GM23338 (cell line): Measurements from ENCODE around the gene CSTF1. TPM values are rescaled to one million over a fixed set of nuclear protein-coding genes. Genes with fewer than 3 reads are reported as not detected.

Source experiments
- ATAC-seq: fragments of 200-7000 bp; cut with Tn5 transposase; 3 replicates; pipeline ENCODE4 v1.9.1; 2020
- DNase-seq: peaks from one replicate; pipeline ENCODE4 v3.0.0-alpha.2; 2015; ENCODE audit warnings: low spot score
- H2AFZ ChIP-seq: fragments of 200-600 bp; sonication (generic); 2 replicates; pipeline ENCODE4 v1.8.0; 2016; ENCODE audit warnings: antibody characterized with exemption, mild to moderate bottlenecking, moderate library complexity
- H3F3A ChIP-seq: fragments of 200-600 bp; sonication (generic); replicated peaks from 2 replicates; pipeline ENCODE4 v1.8.0; 2017; ENCODE audit warnings: antibody characterized with exemption, mixed run types, low read depth
- H3K27ac ChIP-seq: fragments of 200-600 bp; sonication (generic); 2 replicates; pipeline ENCODE4 v1.6.1; 2016; ENCODE audit warnings: low read depth
- H3K27me3 ChIP-seq: fragments of 200-600 bp; sonication (generic); 2 replicates; pipeline ENCODE4 v1.8.0; 2016; ENCODE audit warnings: mild to moderate bottlenecking, mixed run types, moderate library complexity; ENCODE audit not compliant: insufficient read depth
- H3K36me3 ChIP-seq: fragments of 200-600 bp; sonication (generic); 2 replicates; pipeline ENCODE4 v1.8.0; 2016; ENCODE audit warnings: mild to moderate bottlenecking; ENCODE audit not compliant: insufficient read depth
- H3K4me1 ChIP-seq: fragments of 200-600 bp; sonication (generic); 2 replicates; pipeline ENCODE4 v1.8.0; 2016; ENCODE audit warnings: mild to moderate bottlenecking, moderate library complexity; ENCODE audit not compliant: insufficient read depth
- H3K4me2 ChIP-seq: fragments of 200-600 bp; sonication (generic); 2 replicates; pipeline ENCODE4 v1.7.1; 2017; ENCODE audit warnings: mixed run types
- H3K4me3 ChIP-seq: fragments of 200-600 bp; sonication (generic); 2 replicates; pipeline ENCODE4 v1.6.1; 2016; ENCODE audit warnings: mixed run types
- H3K79me2 ChIP-seq: fragments of 200-600 bp; sonication (generic); replicated peaks from 2 replicates; pipeline ENCODE4 v1.8.0; 2017; ENCODE audit warnings: mild to moderate bottlenecking; ENCODE audit not compliant: insufficient read depth
- H3K9me2 ChIP-seq: fragments of 200-600 bp; sonication (generic); 2 replicates; pipeline ENCODE4 v1.8.0; 2017; ENCODE audit not compliant: insufficient read depth
- H4K20me1 ChIP-seq: fragments of 200-600 bp; sonication (generic); replicated peaks from 2 replicates; pipeline ENCODE4 v1.8.0; 2017; ENCODE audit warnings: mild to moderate bottlenecking; ENCODE audit not compliant: insufficient read depth
- H3K27ac Mint-ChIP-seq: 2 replicates; pipeline ENCODE4 v1.8.0; 2020; ENCODE audit warnings: inconsistent platforms, mild to moderate bottlenecking, moderate library complexity, mixed read lengths
- H3K27me3 Mint-ChIP-seq: 3 replicates; pipeline ENCODE4 v1.8.0; 2022; ENCODE audit warnings: low read depth, mild to moderate bottlenecking, moderate library complexity, mixed read lengths, inconsistent platforms; ENCODE audit not compliant: insufficient read depth, poor library complexity
- H3K36me3 Mint-ChIP-seq: 3 replicates; pipeline ENCODE4 v1.8.0; 2021; ENCODE audit warnings: low read depth, mild to moderate bottlenecking, inconsistent platforms, moderate library complexity, mixed read lengths
- H3K4me1 Mint-ChIP-seq: 3 replicates; pipeline ENCODE4 v1.8.0; 2020; ENCODE audit warnings: mild to moderate bottlenecking, inconsistent platforms, mixed read lengths
- H3K4me3 Mint-ChIP-seq: 3 replicates; pipeline ENCODE4 v1.8.0; 2021; ENCODE audit warnings: moderate library complexity, mild to moderate bottlenecking, inconsistent platforms, mixed read lengths
- H3K9me3 Mint-ChIP-seq: 3 replicates; pipeline ENCODE4 v1.8.0; 2020; ENCODE audit warnings: moderate library complexity, mild to moderate bottlenecking, inconsistent platforms, mixed read lengths
- CREB1 ChIP-seq: fragments of 250-450 bp; sonication (Bioruptor Pico); IDR thresholded peaks from 2 replicates; pipeline ENCODE4 v1.5.0; 2020; ENCODE audit warnings: low read depth, mild to moderate bottlenecking, moderate library complexity
- EZH2 ChIP-seq: fragments of 200-600 bp; sonication (generic); IDR thresholded peaks from one replicate; pipeline ENCODE4 v1.8.0; 2017; ENCODE audit warnings: antibody characterized with exemption, mild to moderate bottlenecking, low read depth; ENCODE audit not compliant: unreplicated experiment
- EZH2phosphoT487 ChIP-seq: fragments of 200-600 bp; sonication (generic); IDR thresholded peaks from one replicate; pipeline ENCODE4 v1.8.1; 2018; ENCODE audit warnings: antibody characterized with exemption; ENCODE audit not compliant: unreplicated experiment
- JUNB ChIP-seq: IDR thresholded peaks from one replicate; pipeline ENCODE4 v1.6.1; 2016; ENCODE audit warnings: antibody characterized with exemption; ENCODE audit not compliant: unreplicated experiment
- NANOG ChIP-seq: IDR thresholded peaks from 2 replicates; pipeline ENCODE4 v1.6.1; 2016; ENCODE audit warnings: antibody characterized with exemption, borderline replicate concordance
- POLR2AphosphoS5 ChIP-seq: IDR thresholded peaks from 2 replicates; pipeline ENCODE4 v1.6.1; 2016; ENCODE audit warnings: antibody characterized with exemption, low read depth
- STAT1 ChIP-seq: IDR thresholded peaks from one replicate; pipeline ENCODE4 v1.6.1; 2016; ENCODE audit warnings: antibody characterized with exemption; ENCODE audit not compliant: unreplicated experiment
- ZNF114 ChIP-seq: fragments of 250-450 bp; sonication (Bioruptor Pico); IDR thresholded peaks from 2 replicates; pipeline ENCODE4 v1.5.0; 2020; ENCODE audit warnings: mild to moderate bottlenecking, moderate library complexity
- ZNF331 ChIP-seq: fragments of 250-450 bp; sonication (Bioruptor Pico); IDR thresholded peaks from 2 replicates; pipeline ENCODE4 v1.5.0; 2020; ENCODE audit warnings: low read depth, mild to moderate bottlenecking, moderate library complexity
- polyA plus RNA-seq: library from polyadenylated mRNA; unstranded; fragments of >200 nt; fragmentation: Nextera tagmentation; extraction: Ambion mirVana; gene quantifications from 2 replicates; pipeline ENCODE4 v1.2.1, GENCODE V29; 2016
- total RNA-seq: library from RNA; depleted of rRNA; stranded (reverse); fragments of >200 nt; shearing (Covaris generic); gene quantifications from 2 replicates; pipeline ENCODE4 v1.2.3, GENCODE V29; 2014
- TF ChIP-seq, protein P1 (sequence below): IDR thresholded peaks from 2 replicates; pipeline ENCODE4 v1.6.1; 2016; ENCODE audit warnings: antibody characterized with exemption
- TF ChIP-seq, protein P2 (sequence below): IDR thresholded peaks from one replicate; pipeline ENCODE4 v1.6.1; 2018; ENCODE audit warnings: antibody characterized with exemption; ENCODE audit not compliant: unreplicated experiment
- TF ChIP-seq, protein P3 (sequence below), 2 experiments: fragments of 200-600 bp in 1 of 2; sonication (generic) in 1 of 2; conservative IDR thresholded peaks; 2 replicates each; pipeline versions ENCODE4 v1.5.1 to v1.6.1; 2016 to 2017; ENCODE audit warnings: antibody characterized with exemption in 2 of 2, low read depth in 2 of 2, mild to moderate bottlenecking in 2 of 2, moderate library complexity in 1 of 2
- TF ChIP-seq, protein P4 (sequence below): fragments of 250-450 bp; sonication (Bioruptor Pico); IDR thresholded peaks from 2 replicates; pipeline ENCODE4 v1.5.0; 2020; ENCODE audit warnings: mild to moderate bottlenecking, moderate library complexity

Gene CSTF1
- total and polyA plus RNA-seq, 2 experiments from 2014 or later, result 21.5 to 62.3 TPM

DNA sequence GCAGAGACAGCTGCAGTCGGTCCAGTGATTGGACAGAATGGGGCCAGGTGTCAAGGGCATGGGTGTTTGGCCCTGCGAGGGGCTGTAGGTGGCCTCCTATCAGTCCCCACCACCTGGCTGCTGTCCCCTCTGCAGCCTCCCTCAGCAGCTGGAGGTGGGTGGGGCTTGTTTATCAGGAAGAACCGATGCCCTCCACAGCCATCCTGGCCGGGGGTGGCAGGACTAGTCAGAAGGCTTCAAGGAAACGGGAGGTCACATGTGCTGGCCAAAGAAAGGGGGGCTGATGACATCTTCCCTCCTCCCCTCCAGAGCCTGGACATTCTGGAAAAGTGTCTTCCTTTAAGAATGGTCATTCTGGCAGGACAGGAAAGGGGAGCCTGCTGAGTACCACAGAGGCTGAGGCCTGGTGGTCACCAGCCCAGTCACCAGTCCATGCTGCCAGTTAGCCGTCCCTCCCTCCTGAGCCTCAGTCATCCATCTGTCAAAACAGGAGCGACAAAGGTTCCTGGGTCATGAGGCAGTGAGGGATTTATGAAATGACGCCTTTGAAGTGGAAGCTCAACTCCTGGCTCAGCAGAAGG, 29.5 kb upstream of the CSTF1 start (continued):
- no peak for TF ChIP-seq EZH2
- no peak for TF ChIP-seq POLR2AphosphoS5
- no peak for TF ChIP-seq NANOG
- TF ChIP-seq JUNB, result no peak

DNA sequence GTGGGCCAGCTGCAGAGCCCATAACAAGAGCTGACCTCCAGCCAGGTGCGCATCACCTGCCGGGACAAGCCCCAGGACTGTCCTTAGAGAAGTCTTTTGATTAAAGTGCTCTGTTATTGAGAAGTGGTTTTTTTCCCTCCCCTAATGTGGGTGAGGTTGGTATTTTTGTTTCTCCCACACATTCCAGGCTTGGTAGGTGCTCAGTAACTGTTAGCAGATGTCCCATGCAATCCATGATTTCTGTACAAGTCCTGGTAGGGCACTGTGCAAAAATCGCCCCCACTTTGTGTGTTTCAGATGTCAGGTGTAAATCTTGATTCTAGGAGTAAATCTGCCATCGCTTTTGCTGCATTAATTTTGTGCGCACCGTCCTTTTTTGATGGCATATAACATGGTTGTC, 29.0 kb upstream of the CSTF1 start:
- no peak overlapping the region for H3K4me3 ChIP-seq
- Mint-ChIP-seq H3K36me3 (peaks cover 3% of the 10 kb centered on the region; the same call in 2 of the 3 replicates), H3K27ac (no peak overlapping the region), H3K4me1 (peaks cover 11% of the 10 kb centered on the region), H3K9me3 (no peaks in the 10 kb centered on the region; the same call in 2 of the 3 replicates), H3K4me3 (no peak overlapping the region), H3K27me3 (peaks cover 13% of the 10 kb centered on the region)
- H3K9me2 ChIP-seq, result no peaks in the 10 kb centered on the region
- no peaks in the 10 kb centered on the region for H3K36me3 ChIP-seq
- no peaks in the 10 kb centered on the region for H4K20me1 ChIP-seq
- peaks cover 10% of the 10 kb centered on the region; the same call in 1 of the 2 replicates for H3K4me1 ChIP-seq
- no peak overlapping the region for H3K4me2 ChIP-seq
- H3K27me3 ChIP-seq, result no peaks in the 10 kb centered on the region
- TF ChIP-seq ZNF114 (CRISPR knock-in tag) (no peak), ZNF331 (CRISPR knock-in tag) (no peak), CREB1 (CRISPR knock-in tag) (no peak), EZH2phosphoT487 (no peak), NANOG (no peak), JUNB (no peak), POLR2AphosphoS5 (no peak), EZH2 (no peak), STAT1 (no peak)
- TF ChIP-seq, protein P1, sequence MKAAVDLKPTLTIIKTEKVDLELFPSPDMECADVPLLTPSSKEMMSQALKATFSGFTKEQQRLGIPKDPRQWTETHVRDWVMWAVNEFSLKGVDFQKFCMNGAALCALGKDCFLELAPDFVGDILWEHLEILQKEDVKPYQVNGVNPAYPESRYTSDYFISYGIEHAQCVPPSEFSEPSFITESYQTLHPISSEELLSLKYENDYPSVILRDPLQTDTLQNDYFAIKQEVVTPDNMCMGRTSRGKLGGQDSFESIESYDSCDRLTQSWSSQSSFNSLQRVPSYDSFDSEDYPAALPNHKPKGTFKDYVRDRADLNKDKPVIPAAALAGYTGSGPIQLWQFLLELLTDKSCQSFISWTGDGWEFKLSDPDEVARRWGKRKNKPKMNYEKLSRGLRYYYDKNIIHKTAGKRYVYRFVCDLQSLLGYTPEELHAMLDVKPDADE, result no peak
- TF ChIP-seq, protein P2, sequence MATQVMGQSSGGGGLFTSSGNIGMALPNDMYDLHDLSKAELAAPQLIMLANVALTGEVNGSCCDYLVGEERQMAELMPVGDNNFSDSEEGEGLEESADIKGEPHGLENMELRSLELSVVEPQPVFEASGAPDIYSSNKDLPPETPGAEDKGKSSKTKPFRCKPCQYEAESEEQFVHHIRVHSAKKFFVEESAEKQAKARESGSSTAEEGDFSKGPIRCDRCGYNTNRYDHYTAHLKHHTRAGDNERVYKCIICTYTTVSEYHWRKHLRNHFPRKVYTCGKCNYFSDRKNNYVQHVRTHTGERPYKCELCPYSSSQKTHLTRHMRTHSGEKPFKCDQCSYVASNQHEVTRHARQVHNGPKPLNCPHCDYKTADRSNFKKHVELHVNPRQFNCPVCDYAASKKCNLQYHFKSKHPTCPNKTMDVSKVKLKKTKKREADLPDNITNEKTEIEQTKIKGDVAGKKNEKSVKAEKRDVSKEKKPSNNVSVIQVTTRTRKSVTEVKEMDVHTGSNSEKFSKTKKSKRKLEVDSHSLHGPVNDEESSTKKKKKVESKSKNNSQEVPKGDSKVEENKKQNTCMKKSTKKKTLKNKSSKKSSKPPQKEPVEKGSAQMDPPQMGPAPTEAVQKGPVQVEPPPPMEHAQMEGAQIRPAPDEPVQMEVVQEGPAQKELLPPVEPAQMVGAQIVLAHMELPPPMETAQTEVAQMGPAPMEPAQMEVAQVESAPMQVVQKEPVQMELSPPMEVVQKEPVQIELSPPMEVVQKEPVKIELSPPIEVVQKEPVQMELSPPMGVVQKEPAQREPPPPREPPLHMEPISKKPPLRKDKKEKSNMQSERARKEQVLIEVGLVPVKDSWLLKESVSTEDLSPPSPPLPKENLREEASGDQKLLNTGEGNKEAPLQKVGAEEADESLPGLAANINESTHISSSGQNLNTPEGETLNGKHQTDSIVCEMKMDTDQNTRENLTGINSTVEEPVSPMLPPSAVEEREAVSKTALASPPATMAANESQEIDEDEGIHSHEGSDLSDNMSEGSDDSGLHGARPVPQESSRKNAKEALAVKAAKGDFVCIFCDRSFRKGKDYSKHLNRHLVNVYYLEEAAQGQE, result no peak
- TF ChIP-seq, protein P3, sequence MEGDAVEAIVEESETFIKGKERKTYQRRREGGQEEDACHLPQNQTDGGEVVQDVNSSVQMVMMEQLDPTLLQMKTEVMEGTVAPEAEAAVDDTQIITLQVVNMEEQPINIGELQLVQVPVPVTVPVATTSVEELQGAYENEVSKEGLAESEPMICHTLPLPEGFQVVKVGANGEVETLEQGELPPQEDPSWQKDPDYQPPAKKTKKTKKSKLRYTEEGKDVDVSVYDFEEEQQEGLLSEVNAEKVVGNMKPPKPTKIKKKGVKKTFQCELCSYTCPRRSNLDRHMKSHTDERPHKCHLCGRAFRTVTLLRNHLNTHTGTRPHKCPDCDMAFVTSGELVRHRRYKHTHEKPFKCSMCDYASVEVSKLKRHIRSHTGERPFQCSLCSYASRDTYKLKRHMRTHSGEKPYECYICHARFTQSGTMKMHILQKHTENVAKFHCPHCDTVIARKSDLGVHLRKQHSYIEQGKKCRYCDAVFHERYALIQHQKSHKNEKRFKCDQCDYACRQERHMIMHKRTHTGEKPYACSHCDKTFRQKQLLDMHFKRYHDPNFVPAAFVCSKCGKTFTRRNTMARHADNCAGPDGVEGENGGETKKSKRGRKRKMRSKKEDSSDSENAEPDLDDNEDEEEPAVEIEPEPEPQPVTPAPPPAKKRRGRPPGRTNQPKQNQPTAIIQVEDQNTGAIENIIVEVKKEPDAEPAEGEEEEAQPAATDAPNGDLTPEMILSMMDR (conservative IDR thresholded peaks at IDR 0.05; ENCODE audit: low read depth in 2 of 2), result no peak
- TF ChIP-seq, protein P4, sequence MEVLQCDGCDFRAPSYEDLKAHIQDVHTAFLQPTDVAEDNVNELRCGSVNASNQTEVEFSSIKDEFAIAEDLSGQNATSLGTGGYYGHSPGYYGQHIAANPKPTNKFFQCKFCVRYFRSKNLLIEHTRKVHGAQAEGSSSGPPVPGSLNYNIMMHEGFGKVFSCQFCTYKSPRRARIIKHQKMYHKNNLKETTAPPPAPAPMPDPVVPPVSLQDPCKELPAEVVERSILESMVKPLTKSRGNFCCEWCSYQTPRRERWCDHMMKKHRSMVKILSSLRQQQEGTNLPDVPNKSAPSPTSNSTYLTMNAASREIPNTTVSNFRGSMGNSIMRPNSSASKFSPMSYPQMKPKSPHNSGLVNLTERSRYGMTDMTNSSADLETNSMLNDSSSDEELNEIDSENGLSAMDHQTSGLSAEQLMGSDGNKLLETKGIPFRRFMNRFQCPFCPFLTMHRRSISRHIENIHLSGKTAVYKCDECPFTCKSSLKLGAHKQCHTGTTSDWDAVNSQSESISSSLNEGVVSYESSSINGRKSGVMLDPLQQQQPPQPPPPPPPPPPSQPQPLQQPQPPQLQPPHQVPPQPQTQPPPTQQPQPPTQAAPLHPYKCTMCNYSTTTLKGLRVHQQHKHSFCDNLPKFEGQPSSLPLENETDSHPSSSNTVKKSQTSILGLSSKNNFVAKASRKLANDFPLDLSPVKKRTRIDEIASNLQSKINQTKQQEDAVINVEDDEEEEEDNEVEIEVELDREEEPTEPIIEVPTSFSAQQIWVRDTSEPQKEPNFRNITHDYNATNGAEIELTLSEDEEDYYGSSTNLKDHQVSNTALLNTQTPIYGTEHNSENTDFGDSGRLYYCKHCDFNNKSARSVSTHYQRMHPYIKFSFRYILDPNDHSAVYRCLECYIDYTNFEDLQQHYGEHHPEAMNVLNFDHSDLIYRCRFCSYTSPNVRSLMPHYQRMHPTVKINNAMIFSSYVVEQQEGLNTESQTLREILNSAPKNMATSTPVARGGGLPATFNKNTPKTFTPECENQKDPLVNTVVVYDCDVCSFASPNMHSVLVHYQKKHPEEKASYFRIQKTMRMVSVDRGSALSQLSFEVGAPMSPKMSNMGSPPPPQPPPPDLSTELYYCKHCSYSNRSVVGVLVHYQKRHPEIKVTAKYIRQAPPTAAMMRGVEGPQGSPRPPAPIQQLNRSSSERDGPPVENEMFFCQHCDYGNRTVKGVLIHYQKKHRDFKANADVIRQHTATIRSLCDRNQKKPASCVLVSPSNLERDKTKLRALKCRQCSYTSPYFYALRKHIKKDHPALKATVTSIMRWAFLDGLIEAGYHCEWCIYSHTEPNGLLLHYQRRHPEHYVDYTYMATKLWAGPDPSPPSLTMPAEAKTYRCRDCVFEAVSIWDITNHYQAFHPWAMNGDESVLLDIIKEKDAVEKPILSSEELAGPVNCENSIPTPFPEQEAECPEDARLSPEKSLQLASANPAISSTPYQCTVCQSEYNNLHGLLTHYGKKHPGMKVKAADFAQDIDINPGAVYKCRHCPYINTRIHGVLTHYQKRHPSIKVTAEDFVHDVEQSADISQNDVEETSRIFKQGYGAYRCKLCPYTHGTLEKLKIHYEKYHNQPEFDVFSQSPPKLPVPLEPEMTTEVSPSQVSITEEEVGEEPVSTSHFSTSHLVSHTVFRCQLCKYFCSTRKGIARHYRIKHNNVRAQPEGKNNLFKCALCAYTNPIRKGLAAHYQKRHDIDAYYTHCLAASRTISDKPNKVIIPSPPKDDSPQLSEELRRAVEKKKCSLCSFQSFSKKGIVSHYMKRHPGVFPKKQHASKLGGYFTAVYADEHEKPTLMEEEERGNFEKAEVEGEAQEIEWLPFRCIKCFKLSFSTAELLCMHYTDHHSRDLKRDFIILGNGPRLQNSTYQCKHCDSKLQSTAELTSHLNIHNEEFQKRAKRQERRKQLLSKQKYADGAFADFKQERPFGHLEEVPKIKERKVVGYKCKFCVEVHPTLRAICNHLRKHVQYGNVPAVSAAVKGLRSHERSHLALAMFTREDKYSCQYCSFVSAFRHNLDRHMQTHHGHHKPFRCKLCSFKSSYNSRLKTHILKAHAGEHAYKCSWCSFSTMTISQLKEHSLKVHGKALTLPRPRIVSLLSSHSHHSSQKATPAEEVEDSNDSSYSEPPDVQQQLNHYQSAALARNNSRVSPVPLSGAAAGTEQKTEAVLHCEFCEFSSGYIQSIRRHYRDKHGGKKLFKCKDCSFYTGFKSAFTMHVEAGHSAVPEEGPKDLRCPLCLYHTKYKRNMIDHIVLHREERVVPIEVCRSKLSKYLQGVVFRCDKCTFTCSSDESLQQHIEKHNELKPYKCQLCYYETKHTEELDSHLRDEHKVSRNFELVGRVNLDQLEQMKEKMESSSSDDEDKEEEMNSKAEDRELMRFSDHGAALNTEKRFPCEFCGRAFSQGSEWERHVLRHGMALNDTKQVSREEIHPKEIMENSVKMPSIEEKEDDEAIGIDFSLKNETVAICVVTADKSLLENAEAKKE (CRISPR knock-in tag), result no peak
- no peaks in the 10 kb centered on the region for H3K79me2 ChIP-seq
- no peaks in the 10 kb centered on the region for H3F3A ChIP-seq
- ATAC-seq, result no peak
- H2AFZ ChIP-seq, result no peak overlapping the region
- H3K27ac ChIP-seq, result no peak overlapping the region
- DNase-seq, result no peak
